HepG2 (cell line): ENCODE data around the gene UBE2D3. TPM values are rescaled to one million over a fixed set of nuclear protein-coding genes. Genes with fewer than 3 reads are reported as not detected.

Source experiments
- BORCS8-MEF2B ChIP-seq: sonication (generic); formaldehyde crosslinking; IDR thresholded peaks from 2 replicates; pipeline ENCODE4 v1.8.0; 2022; ENCODE audit warnings: mild to moderate bottlenecking, missing genetic modification reagents
- CCDC6 ChIP-seq: sonication (generic); formaldehyde crosslinking; IDR thresholded peaks from 2 replicates; pipeline ENCODE4 v1.8.1; 2022; ENCODE audit warnings: mild to moderate bottlenecking, missing genetic modification reagents, moderate library complexity
- DR1 ChIP-seq: sonication (generic); formaldehyde crosslinking; IDR thresholded peaks from 2 replicates; pipeline ENCODE4 v1.8.0; 2021; ENCODE audit warnings: mild to moderate bottlenecking, missing genetic modification reagents, inconsistent platforms
- EED ChIP-seq: sonication (generic); formaldehyde crosslinking; IDR thresholded peaks from 2 replicates; pipeline ENCODE4 v1.5.0; 2020; ENCODE audit warnings: mild to moderate bottlenecking, missing genetic modification reagents
- HINFP ChIP-seq: sonication (generic); formaldehyde crosslinking; IDR thresholded peaks from 2 replicates; pipeline ENCODE4 v1.4.0; 2020; ENCODE audit warnings: low read depth, mild to moderate bottlenecking, missing genetic modification reagents
- KDM1A ChIP-seq: IDR thresholded peaks from 2 replicates; pipeline ENCODE4 v1.6.1; 2016; ENCODE audit warnings: missing compliant biosample characterization
- NAIF1 ChIP-seq: sonication (generic); formaldehyde crosslinking; IDR thresholded peaks from 2 replicates; pipeline ENCODE4 v1.5.0; 2020; ENCODE audit warnings: mild to moderate bottlenecking, missing genetic modification reagents, borderline replicate concordance
- SMAD1 ChIP-seq: sonication (generic); formaldehyde crosslinking; IDR thresholded peaks from 2 replicates; pipeline ENCODE4 v1.4.0; 2020; ENCODE audit warnings: missing genetic modification reagents, low read depth, mild to moderate bottlenecking, borderline replicate concordance
- TBL1XR1 ChIP-seq: fragments of 150-350 bp; IDR thresholded peaks from 2 replicates; pipeline ENCODE4 v1.6.1; 2014; ENCODE audit warnings: borderline replicate concordance, low read length; ENCODE audit not compliant: partially characterized antibody
- TEAD2 ChIP-seq: sonication (generic); formaldehyde crosslinking; IDR thresholded peaks from 2 replicates; pipeline ENCODE4 v1.9.0; 2021; ENCODE audit warnings: missing genetic modification reagents
- ZNF513 ChIP-seq: sonication (generic); formaldehyde crosslinking; conservative IDR thresholded peaks from 2 replicates; pipeline ENCODE4 v1.5.0; 2020; ENCODE audit warnings: missing genetic modification reagents
- ZNF577 ChIP-seq: sonication (generic); formaldehyde crosslinking; IDR thresholded peaks from 2 replicates; pipeline ENCODE4 v1.4.0; 2020; ENCODE audit warnings: mild to moderate bottlenecking, low read depth, missing genetic modification reagents, borderline replicate concordance
- ZNF781 ChIP-seq: sonication (generic); formaldehyde crosslinking; IDR thresholded peaks from 2 replicates; pipeline ENCODE4 v1.5.1; 2020; ENCODE audit warnings: borderline replicate concordance, mild to moderate bottlenecking, missing genetic modification reagents; ENCODE audit errors: not compliant biosample characterization
- ZSCAN31 ChIP-seq: sonication (generic); formaldehyde crosslinking; IDR thresholded peaks from 2 replicates; pipeline ENCODE4 v1.5.0; 2020; ENCODE audit warnings: low read depth, mild to moderate bottlenecking, missing genetic modification reagents
- polyA plus RNA-seq, 8 experiments: library from polyadenylated mRNA; depleted of rRNA in 3 of 8; stranded (reverse) in 7 of 8; unstranded in 1 of 8; fragments of >200 nt; fragmentation: Illumina TruSeq in 4 of 8; extraction: Trizol in 4 of 8; gene quantifications; 2 replicates each; pipeline versions ENCODE4 v1.2.1 to v1.2.3, GENCODE V29; 2011 to 2016; ENCODE audit warnings: low read depth in 4 of 8, missing spikeins in 1 of 8, mixed read lengths in 1 of 8; ENCODE audit not compliant: insufficient read depth in 1 of 8
- total RNA-seq, 5 experiments: library from RNA; depleted of rRNA; stranded (reverse); fragments of >200 nt; fragmentation: Illumina TruSeq; extraction: Trizol; gene quantifications; 2 replicates each; pipeline ENCODE4 v1.2.3, GENCODE V29; 2016; ENCODE audit warnings: low read depth in 1 of 5
- TF ChIP-seq, protein P1 (sequence below), 2 experiments: fragments of 450-650 bp in 1 of 2; sonication (generic) in 1 of 2; formaldehyde crosslinking in 1 of 2; IDR thresholded peaks; 2 replicates each; pipeline versions ENCODE4 v1.6.1 to v1.8.0; 2016 to 2022; ENCODE audit warnings: antibody characterized with exemption in 1 of 2, mild to moderate bottlenecking in 1 of 2, missing genetic modification reagents in 1 of 2

Gene UBE2D3
- total and polyA plus RNA-seq, 2 of the 13 experiments (the other 11 are each of a cell fraction or from before 2014, with no cell fraction given) = 224 to 293 TPM

GRCh38 chr4:102826890-102827673, at the start of gene UBE2D3 (continued):
- TF ChIP-seq, protein P1, sequence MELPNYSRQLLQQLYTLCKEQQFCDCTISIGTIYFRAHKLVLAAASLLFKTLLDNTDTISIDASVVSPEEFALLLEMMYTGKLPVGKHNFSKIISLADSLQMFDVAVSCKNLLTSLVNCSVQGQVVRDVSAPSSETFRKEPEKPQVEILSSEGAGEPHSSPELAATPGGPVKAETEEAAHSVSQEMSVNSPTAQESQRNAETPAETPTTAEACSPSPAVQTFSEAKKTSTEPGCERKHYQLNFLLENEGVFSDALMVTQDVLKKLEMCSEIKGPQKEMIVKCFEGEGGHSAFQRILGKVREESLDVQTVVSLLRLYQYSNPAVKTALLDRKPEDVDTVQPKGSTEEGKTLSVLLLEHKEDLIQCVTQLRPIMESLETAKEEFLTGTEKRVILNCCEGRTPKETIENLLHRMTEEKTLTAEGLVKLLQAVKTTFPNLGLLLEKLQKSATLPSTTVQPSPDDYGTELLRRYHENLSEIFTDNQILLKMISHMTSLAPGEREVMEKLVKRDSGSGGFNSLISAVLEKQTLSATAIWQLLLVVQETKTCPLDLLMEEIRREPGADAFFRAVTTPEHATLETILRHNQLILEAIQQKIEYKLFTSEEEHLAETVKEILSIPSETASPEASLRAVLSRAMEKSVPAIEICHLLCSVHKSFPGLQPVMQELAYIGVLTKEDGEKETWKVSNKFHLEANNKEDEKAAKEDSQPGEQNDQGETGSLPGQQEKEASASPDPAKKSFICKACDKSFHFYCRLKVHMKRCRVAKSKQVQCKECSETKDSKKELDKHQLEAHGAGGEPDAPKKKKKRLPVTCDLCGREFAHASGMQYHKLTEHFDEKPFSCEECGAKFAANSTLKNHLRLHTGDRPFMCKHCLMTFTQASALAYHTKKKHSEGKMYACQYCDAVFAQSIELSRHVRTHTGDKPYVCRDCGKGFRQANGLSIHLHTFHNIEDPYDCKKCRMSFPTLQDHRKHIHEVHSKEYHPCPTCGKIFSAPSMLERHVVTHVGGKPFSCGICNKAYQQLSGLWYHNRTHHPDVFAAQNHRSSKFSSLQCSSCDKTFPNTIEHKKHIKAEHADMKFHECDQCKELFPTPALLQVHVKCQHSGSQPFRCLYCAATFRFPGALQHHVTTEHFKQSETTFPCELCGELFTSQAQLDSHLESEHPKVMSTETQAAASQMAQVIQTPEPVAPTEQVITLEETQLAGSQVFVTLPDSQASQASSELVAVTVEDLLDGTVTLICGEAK (IDR thresholded peaks at IDR 0.05) = no peak
- TF ChIP-seq, protein P1 (CRISPR knock-in tag; IDR thresholded peaks at IDR 0.05) = peak; percentile 17; the same call in 1 of the 2 replicates
- TF ChIP-seq ZNF577 (no peak), TEAD2 (CRISPR knock-in tag) (no peak), ZNF781 (CRISPR knock-in tag) (peak; percentile 66), DR1 (peak; percentile 50; the same call in 1 of the 2 replicates), ZNF513 (CRISPR knock-in tag) (no peak), HINFP (no peak; the same call in 1 of the 2 replicates), KDM1A (CRISPR knock-in tag) (0 out of 2 replicates have a peak, but pooled peaks have one; percentile 46), SMAD1 (CRISPR knock-in tag) (0 out of 2 replicates have a peak, but pooled peaks have one; percentile 47), NAIF1 (CRISPR knock-in tag) (peak; percentile 44; the same call in 1 of the 2 replicates), ZSCAN31 (CRISPR knock-in tag) (peak; percentile 58; the same call in 1 of the 2 replicates), CCDC6 (peak; percentile 28; the same call in 1 of the 2 replicates), BORCS8-MEF2B (peak; percentile 77; the same call in 1 of the 2 replicates), TBL1XR1 (peak; percentile 30), EED (CRISPR knock-in tag) (peak; percentile 32; the same call in 1 of the 2 replicates)
